HCT116 (cell line): ENCODE measurements around the gene OXTR. TPM values are rescaled to one million over a fixed set of nuclear protein-coding genes. Genes with fewer than 3 reads are reported as not detected.

Experiments used
- ATAC-seq: fragments of 200-7000 bp; cut with Tn5 transposase; 2 replicates; pipeline ENCODE4 v1.9.1; 2020; ENCODE audit warnings: mild to moderate bottlenecking, moderate library complexity
- BruUV-seq: library from RNA; stranded (reverse); fragments of 400-500 nt; replicated peaks from 2 replicates; lab custom pipeline; 2021; lab: Mats Ljungman, UMichigan
- CTCF ChIA-PET: fragments of 300-600 bp; sonication (Branson Sonifier 250); formaldehyde crosslinking; loops from one replicate; lab custom pipeline; 2021; ENCODE audit warnings: antibody characterized with exemption; lab: Charles Lee
- POLR2A ChIA-PET: fragments of 300-600, 350-600 bp; sonication (Branson Sonifier 250); formaldehyde crosslinking; loops from one replicate; lab custom pipeline; 2021; ENCODE audit warnings: antibody characterized with exemption; lab: Charles Lee
- RAD21 ChIA-PET, 2 experiments: fragments of 300-600 bp; sonication (Branson Sonifier 250); formaldehyde crosslinking; loops; one replicate each; lab custom pipeline; 2023; ENCODE audit warnings: low total read pairs in 2 of 2; ENCODE audit not compliant: uncharacterized antibody in 2 of 2, unreplicated experiment in 2 of 2, low non-redundant PET in 1 of 2; lab: Charles Lee
- DNase-seq: peaks from one replicate; pipeline ENCODE4 v3.0.0-alpha.2; 2010; ENCODE audit warnings: low read depth, low spot score
- H2AFZ ChIP-seq: fragments of 200-600 bp; shearing (Covaris generic), sonication (generic); 2 replicates; pipeline ENCODE4 v1.6.1; 2017; ENCODE audit warnings: low read depth, mixed run types, mixed read lengths, antibody characterized with exemption, low read length; ENCODE audit not compliant: poor library complexity, severe bottlenecking
- H3K27ac ChIP-seq: 2 replicates; pipeline ENCODE4 v1.5.1; 2012; ENCODE audit warnings: low read depth, low read length
- H3K27me3 ChIP-seq: fragments of 200-600 bp; sonication (generic); 2 replicates; pipeline ENCODE4 v1.6.1; 2016; ENCODE audit warnings: mixed run types, low read length, mixed read lengths; ENCODE audit not compliant: insufficient read depth
- H3K36me3 ChIP-seq, 2 experiments: fragments of 200-500 bp in 1 of 2; fragments of 200-600 bp in 1 of 2; sonication (Bioruptor generic) in 1 of 2; sonication (generic) in 1 of 2; 2 replicates each; pipeline versions ENCODE4 v1.5.1 to v1.6.1; 2014 to 2016; ENCODE audit warnings: low read length in 2 of 2, inconsistent platforms in 1 of 2, mixed read lengths in 1 of 2, mixed run types in 1 of 2; ENCODE audit not compliant: insufficient read depth in 2 of 2, control insufficient read depth in 1 of 2
- H3K4me1 ChIP-seq, 2 experiments: fragments of 200-600 bp in 1 of 2; sonication (generic) in 1 of 2; 2 replicates each; pipeline versions ENCODE4 v1.5.1 to v1.6.1; 2012 to 2017; ENCODE audit warnings: low read length in 2 of 2, inconsistent platforms in 1 of 2, mild to moderate bottlenecking in 1 of 2, mixed read lengths in 1 of 2, mixed run types in 1 of 2, moderate library complexity in 1 of 2; ENCODE audit not compliant: insufficient read depth in 2 of 2, control insufficient read depth in 1 of 2
- H3K4me2 ChIP-seq: fragments of 200-600 bp; sonication (generic); 2 replicates; pipeline ENCODE4 v1.6.1; 2017; ENCODE audit warnings: mixed run types, low read length, mixed read lengths
- H3K4me3 ChIP-seq, 2 experiments: fragments of 200-600 bp in 1 of 2; sonication (generic) in 1 of 2; replicated peaks in 1 of 2; 2 replicates each; pipeline ENCODE4 v1.5.1; 2011 to 2016; ENCODE audit warnings: low read length in 2 of 2, control low read depth in 1 of 2, low read depth in 1 of 2, mild to moderate bottlenecking in 1 of 2, mixed read lengths in 1 of 2, mixed run types in 1 of 2
- H3K79me2 ChIP-seq: fragments of 200-600 bp; sonication (generic); 2 replicates; pipeline ENCODE4 v1.6.1; 2017; ENCODE audit warnings: mild to moderate bottlenecking, mixed run types, low read length, moderate library complexity, mixed read lengths; ENCODE audit not compliant: insufficient read depth
- H3K9ac ChIP-seq: fragments of 200-600 bp; sonication (generic); 2 replicates; pipeline ENCODE4 v1.6.1; 2016; ENCODE audit warnings: low read length, mixed read lengths
- H3K9me2 ChIP-seq: fragments of 200-600 bp; sonication (generic), shearing (Covaris generic); 2 replicates; pipeline ENCODE4 v1.6.1; 2017; ENCODE audit warnings: mixed run types, mild to moderate bottlenecking, moderate library complexity; ENCODE audit not compliant: insufficient read depth
- H3K9me3 ChIP-seq, 2 experiments: fragments of 200-500 bp in 1 of 2; fragments of 200-600 bp in 1 of 2; sonication (Bioruptor generic) in 1 of 2; sonication (generic) in 1 of 2; 2 replicates each; pipeline ENCODE4 v1.6.1; 2014 to 2017; ENCODE audit warnings: low read length in 2 of 2, mixed read lengths in 2 of 2, inconsistent platforms in 1 of 2, low read depth in 1 of 2, mild to moderate bottlenecking in 1 of 2, mixed run types in 1 of 2, moderate library complexity in 1 of 2; ENCODE audit not compliant: control insufficient read depth in 1 of 2, insufficient read depth in 1 of 2
- H4K20me1 ChIP-seq: fragments of 200-600 bp; sonication (generic), shearing (Covaris generic); 2 replicates; pipeline ENCODE4 v1.6.1; 2017; ENCODE audit warnings: mixed run types, mild to moderate bottlenecking, moderate library complexity; ENCODE audit not compliant: insufficient read depth
- ATF3 ChIP-seq: IDR thresholded peaks from 2 replicates; pipeline ENCODE4 v1.6.1; 2012
- CTCF ChIP-seq, 3 experiments: fragments of 200-600 bp in 1 of 3; sonication (generic) in 1 of 3; IDR thresholded peaks in 2 of 3; conservative IDR thresholded peaks in 1 of 3; 2 replicates each; pipeline ENCODE4 v1.5.1; 2012 to 2017; ENCODE audit warnings: low read depth in 2 of 3, low read length in 2 of 3, antibody characterized with exemption in 1 of 3, borderline replicate concordance in 1 of 3, control low read depth in 1 of 3, mild to moderate bottlenecking in 1 of 3, mixed read lengths in 1 of 3, mixed run types in 1 of 3, moderate library complexity in 1 of 3; ENCODE audit not compliant: insufficient read depth in 1 of 3
- EGR1 ChIP-seq: IDR thresholded peaks from 2 replicates; pipeline ENCODE4 v1.6.1; 2012; ENCODE audit warnings: low read depth
- ELF1 ChIP-seq: IDR thresholded peaks from 2 replicates; pipeline ENCODE4 v1.6.1; 2012; ENCODE audit warnings: low read depth, borderline replicate concordance
- EZH2phosphoT487 ChIP-seq: fragments of 200-600 bp; IDR thresholded peaks from 2 replicates; pipeline ENCODE4 v1.6.1; 2018; ENCODE audit warnings: antibody characterized with exemption, borderline replicate concordance
- POLR2A ChIP-seq: IDR thresholded peaks from 2 replicates; pipeline ENCODE4 v1.7.0; 2011; ENCODE audit warnings: borderline replicate concordance; ENCODE audit not compliant: insufficient read depth, insufficient read length; ENCODE audit errors: extremely low read depth
- SIN3A ChIP-seq: IDR thresholded peaks from 2 replicates; pipeline ENCODE4 v1.6.1; 2012; ENCODE audit warnings: low read depth
- SRF ChIP-seq: IDR thresholded peaks from 2 replicates; pipeline ENCODE4 v1.6.1; 2012; ENCODE audit warnings: low read depth
- TCF7L2 ChIP-seq: IDR thresholded peaks from 2 replicates; pipeline ENCODE4 v1.7.0; 2011; ENCODE audit warnings: borderline replicate concordance, inconsistent platforms; ENCODE audit not compliant: insufficient read depth, insufficient read length; ENCODE audit errors: extremely low read depth
- YY1 ChIP-seq: IDR thresholded peaks from 2 replicates; pipeline ENCODE4 v1.6.1; 2011; ENCODE audit warnings: low read length, low read depth, moderate library complexity, mild to moderate bottlenecking; ENCODE audit not compliant: insufficient replicate concordance; ENCODE audit errors: extremely low read depth
- ZNF274 ChIP-seq: fragments of 200-500 bp; sonication (Bioruptor generic); IDR thresholded peaks from 2 replicates; pipeline ENCODE4 v1.6.1; 2014; ENCODE audit warnings: mild to moderate bottlenecking, low read depth, low read length, inconsistent platforms
- intact Hi-C: fragments of 100-400 bp; cut with micrococcal nuclease; formaldehyde crosslinking; loops from 2 replicates; pipeline ENCODE4 v1.10.0; 2022
- total RNA-seq: library from RNA; stranded (reverse); gene quantifications from one replicate; pipeline ENCODE4 v1.2.1, GENCODE V29; 2021; ENCODE audit not compliant: unreplicated experiment

Gene OXTR
- total RNA-seq, 1 experiment from 2014 or later: 1.3 TPM

GRCh38 chr3:8794247-8794646 lies 24.8 kb upstream of the OXTR start:
- ChIA-PET RAD21 (no interaction called here), POLR2A (no interaction called here), CTCF (no interaction called here)
- Histone ChIP-seq H3K4me3 (no peak overlapping the region), H3K4me2 (no peak overlapping the region), H3K9ac (no peak overlapping the region), H3K79me2 (no peaks in the 10 kb centered on the region), H4K20me1 (no peaks in the 10 kb centered on the region), H3K9me2 (no peaks in the 10 kb centered on the region), H3K4me1 (no peaks in the 10 kb centered on the region), H3K27me3 (no peaks in the 10 kb centered on the region), H3K9me3 (no peaks in the 10 kb centered on the region), H2AFZ (no peak overlapping the region), H3K27ac (no peak overlapping the region), H3K36me3 (no peaks in the 10 kb centered on the region)
- intact Hi-C loops: no loop called here
- ATAC-seq (no peak), DNase-seq (no peak)
- BruUV-seq: no TSS peak
- TF ChIP-seq POLR2A: no peak
- no peak for TF ChIP-seq ATF3
- no peak for TF ChIP-seq CTCF (IDR thresholded peaks at IDR 0.05 in 2 of 3, conservative IDR thresholded peaks at IDR 0.05 in 1 of 3; ENCODE audit: borderline replicate concordance in 1 of 3, insufficient read depth in 1 of 3, low read depth in 2 of 3, low read length in 2 of 3)
- TF ChIP-seq ELF1: no peak
- no peak for TF ChIP-seq SRF
- TF ChIP-seq EGR1: no peak
- no peak for TF ChIP-seq SIN3A
- no peak for TF ChIP-seq ZNF274
- no peak for TF ChIP-seq YY1
- TF ChIP-seq EZH2phosphoT487: no peak
- TF ChIP-seq TCF7L2: no peak
